CD4-positive, alpha-beta memory T cell (primary cell): ENCODE measurements around the gene HAL. TPM values are rescaled to one million over a fixed set of nuclear protein-coding genes. Genes with fewer than 3 reads are reported as not detected.

Source experiments
- CTCF ChIA-PET: fragments of 350-600 bp; sonication (Branson Sonifier 250); formaldehyde crosslinking; loops from one replicate; lab custom pipeline; 2021; ENCODE audit warnings: inconsistent platforms; ENCODE audit not compliant: partially characterized antibody; lab: Charles Lee
- POLR2A ChIA-PET: fragments of 350-600 bp; sonication (Branson Sonifier 250); formaldehyde crosslinking; loops from one replicate; lab custom pipeline; 2021; ENCODE audit not compliant: partially characterized antibody; lab: Charles Lee
- DNase-seq, 5 donors: peaks; one replicate each; pipeline versions ENCODE4 v3.0.0 to v3.0.0-alpha.2; 2020 to 2022; ENCODE audit warnings: mixed read lengths in 1 of 5
- H3K27ac ChIP-seq: one replicate; pipeline ENCODE4 v1.7.0; 2013; ENCODE audit warnings: low read depth, low read length
- H3K27me3 ChIP-seq: 2 replicates; pipeline ENCODE4 v1.7.0; 2013; ENCODE audit warnings: mild to moderate bottlenecking, low read length, moderate library complexity; ENCODE audit not compliant: insufficient read depth
- H3K36me3 ChIP-seq: 2 replicates; pipeline ENCODE4 v1.7.0; 2013; ENCODE audit warnings: mild to moderate bottlenecking, low read length, moderate library complexity; ENCODE audit not compliant: insufficient read depth
- H3K4me1 ChIP-seq: 2 replicates; pipeline ENCODE4 v1.7.0; 2013; ENCODE audit warnings: mild to moderate bottlenecking, low read length, moderate library complexity; ENCODE audit not compliant: insufficient read depth
- H3K4me3 ChIP-seq, 2 donors: one replicate each; pipeline ENCODE4 v1.7.0; 2013; ENCODE audit warnings: low read length in 2 of 2, mild to moderate bottlenecking in 1 of 2
- H3K9me3 ChIP-seq, 2 donors: one replicate each; pipeline ENCODE4 v1.7.0; 2013; ENCODE audit warnings: low read length in 2 of 2, control low read depth in 1 of 2; ENCODE audit not compliant: control insufficient read depth in 1 of 2
- H3K27ac Mint-ChIP-seq, 7 donors: one replicate each; pipeline ENCODE4 v1.8.0; 2020 to 2021; ENCODE audit warnings: mixed read lengths in 7 of 7, mild to moderate bottlenecking in 6 of 7, inconsistent platforms in 3 of 7, moderate library complexity in 3 of 7
- H3K27me3 Mint-ChIP-seq, 2 donors: one replicate each; pipeline ENCODE4 v1.8.0; 2020 to 2021; ENCODE audit warnings: mixed read lengths in 2 of 2
- H3K36me3 Mint-ChIP-seq, 2 donors: one replicate each; pipeline ENCODE4 v1.8.0; 2020 to 2021; ENCODE audit warnings: mixed read lengths in 2 of 2, inconsistent platforms in 1 of 2, mild to moderate bottlenecking in 1 of 2
- H3K4me1 Mint-ChIP-seq, 4 donors: one replicate each; pipeline ENCODE4 v1.8.0; 2020 to 2021; ENCODE audit warnings: mixed read lengths in 4 of 4, mild to moderate bottlenecking in 1 of 4
- H3K4me3 Mint-ChIP-seq, 8 donors: one replicate each; pipeline ENCODE4 v1.8.0; 2020 to 2021; ENCODE audit warnings: mixed read lengths in 8 of 8, mild to moderate bottlenecking in 7 of 8, moderate library complexity in 6 of 8, inconsistent platforms in 3 of 8
- H3K9me3 Mint-ChIP-seq, 8 donors: one replicate each; pipeline ENCODE4 v1.8.0; 2020 to 2021; ENCODE audit warnings: mixed read lengths in 8 of 8, mild to moderate bottlenecking in 5 of 8, inconsistent platforms in 3 of 8, moderate library complexity in 1 of 8
- intact Hi-C: fragments of 100-400 bp; cut with micrococcal nuclease; formaldehyde crosslinking; loops from one replicate; pipeline ENCODE4 v1.15.1; 2023
- polyA plus RNA-seq, 2 donors: library from polyadenylated mRNA; unstranded; fragments of 300-500 nt; fragmentation: Illumina TruSeq; gene quantifications; one replicate each; pipeline ENCODE4 v1.2.3, GENCODE V29; 2021
- total RNA-seq, 2 experiments: library from RNA; stranded (reverse); gene quantifications; one replicate each; pipeline ENCODE4 v1.2.3, GENCODE V29; 2021

The HAL gene
- total and polyA plus RNA-seq, 4 experiments from 2014 or later, result 1.7 to 2.0 TPM; not detected in 2

DNA sequence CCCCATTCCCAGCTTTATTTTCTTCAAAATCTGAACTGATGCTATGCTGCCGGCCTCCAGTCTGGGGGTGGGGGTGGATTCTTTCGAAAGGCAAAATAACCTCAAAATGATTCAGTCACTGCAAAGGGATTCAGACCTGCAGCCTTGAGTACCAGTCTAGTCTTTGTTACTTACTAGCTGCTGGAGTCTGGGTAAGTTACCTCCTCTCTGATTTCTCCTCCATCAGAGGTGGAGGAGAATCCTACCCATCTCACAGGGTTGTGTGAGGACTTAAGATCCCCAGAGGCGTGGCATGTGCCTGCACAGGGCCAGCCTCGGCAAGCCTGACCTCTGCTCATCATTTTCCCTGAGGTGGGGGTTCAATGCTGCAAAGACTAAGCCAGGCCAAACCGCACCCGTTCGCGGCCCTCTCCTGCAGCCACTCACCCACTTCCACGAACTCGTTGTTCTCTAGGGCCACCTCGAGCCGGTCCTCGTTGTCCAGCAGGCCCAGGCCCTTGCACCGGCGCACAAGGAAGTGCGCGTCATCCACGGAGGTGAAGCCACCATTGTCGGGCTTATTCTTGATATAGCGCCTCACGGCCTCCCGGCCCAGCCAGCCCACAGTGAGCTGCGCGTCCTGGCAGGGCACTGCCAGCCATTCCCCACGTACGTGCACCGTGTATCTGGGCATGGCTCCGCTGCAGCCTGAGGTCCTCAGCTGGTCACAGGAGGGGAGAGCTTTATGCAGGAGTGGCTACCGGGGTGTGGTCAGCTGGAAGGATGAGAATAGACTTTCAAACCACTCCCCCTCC, 709 bp downstream of the HAL start:
- Mint-ChIP-seq H3K9me3 (no peaks in the 10 kb centered on the region), H3K36me3 (peaks cover 5 to 7% of the 10 kb centered on the region in 2 donors), H3K27me3 (no peaks in the 10 kb centered on the region), H3K27ac (no peak overlapping the region), H3K4me3 (no peak overlapping the region), H3K4me1 (peaks cover 3 to 6% (median 5%) of the 10 kb centered on the region in 4 donors)
- CTCF ChIA-PET, result interaction anchor here (0.5 to 7.2 kb wide), 3 partner anchors 52 to 411 kb away, joined by 3 to 196 read pairs (median 6); partner anchors contain the start of genes AMDHD1 and CCDC38
- intact Hi-C loops, result loop anchor here (5.0 kb wide), 1 partner anchor 878 kb away; no protein-coding TSS in a partner anchor
- Histone ChIP-seq H3K27me3 (no peaks in the 10 kb centered on the region), H3K4me1 (no peaks in the 10 kb centered on the region), H3K27ac (no peak overlapping the region), H3K4me3 (no peak overlapping the region), H3K36me3 (no peaks in the 10 kb centered on the region), H3K9me3 (no peaks in the 10 kb centered on the region)
- POLR2A ChIA-PET, result no interaction called here
- DNase-seq, result no peak

- Histone ChIP-seq H3K36me3 (no peaks in the 10 kb centered on the region), H3K27ac (no peak overlapping the region), H3K27me3 (no peaks in the 10 kb centered on the region), H3K4me3 (no peak overlapping the region), H3K4me1 (no peaks in the 10 kb centered on the region), H3K9me3 (no peaks in the 10 kb centered on the region)
- Mint-ChIP-seq H3K36me3 (peaks cover 2 to 3% of the 10 kb centered on the region in 2 donors), H3K4me3 (no peak overlapping the region), H3K4me1 (peaks cover 3 to 6% (median 4%) of the 10 kb centered on the region in 4 donors), H3K27ac (no peak overlapping the region), H3K27me3 (no peaks in the 10 kb centered on the region), H3K9me3 (no peaks in the 10 kb centered on the region)
- POLR2A ChIA-PET, result no interaction called here
- CTCF ChIA-PET, result interaction anchor here (0.7 to 7.2 kb wide), 2 partner anchors 77 to 208 kb away, joined by 4 to 196 read pairs; no protein-coding TSS in a partner anchor
- intact Hi-C loops, result no loop called here
- DNase-seq, result no peak
These were observed 1.7 kb downstream of the HAL start for GRCh38 chr12:95994476-95994875.

DNA sequence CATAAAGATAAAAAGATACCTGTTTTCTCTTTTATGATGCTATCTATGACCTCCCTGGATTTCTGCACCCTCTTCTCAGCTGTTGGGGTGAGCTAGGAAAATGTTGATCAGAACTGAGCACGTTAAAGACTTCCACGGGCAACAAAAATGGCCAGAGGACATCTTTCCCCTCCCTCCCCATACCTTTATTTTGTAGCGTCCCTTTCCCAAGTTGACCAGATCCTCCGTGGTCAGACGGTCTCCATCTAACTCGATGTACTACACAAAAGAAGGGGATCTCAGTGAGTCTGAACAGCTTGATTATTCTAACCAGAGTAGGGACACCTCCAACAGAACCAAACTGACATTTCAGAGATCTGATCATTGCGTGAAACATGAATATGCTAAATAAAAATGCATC, 2.2 kb downstream of the HAL start:
- Histone ChIP-seq H3K9me3 (no peaks in the 10 kb centered on the region), H3K4me3 (no peak overlapping the region), H3K4me1 (no peaks in the 10 kb centered on the region), H3K27me3 (no peaks in the 10 kb centered on the region), H3K27ac (no peak overlapping the region), H3K36me3 (no peaks in the 10 kb centered on the region)
- H3K36me3 Mint-ChIP-seq, result peaks cover 2 to 4% of the 10 kb centered on the region in 2 donors
- ChIA-PET POLR2A (no interaction called here), CTCF (interaction anchor here (1.1 to 7.2 kb wide), 3 partner anchors 33 to 77 kb away, joined by 3 to 196 read pairs (median 4); no protein-coding TSS in a partner anchor)
- no peaks in the 10 kb centered on the region for H3K27me3 Mint-ChIP-seq
- intact Hi-C loops, result no loop called here
- H3K27ac Mint-ChIP-seq, result no peak overlapping the region
- no peaks in the 10 kb centered on the region for H3K9me3 Mint-ChIP-seq
- no peak for DNase-seq
- H3K4me3 Mint-ChIP-seq, result no peak overlapping the region
- peaks cover 3 to 6% (median 4%) of the 10 kb centered on the region in 4 donors for H3K4me1 Mint-ChIP-seq

GRCh38 chr12:95990136-95990535, 6.0 kb downstream of the HAL start:
- Mint-ChIP-seq H3K27ac (no peak overlapping the region), H3K4me1 (no peaks in the 10 kb centered on the region), H3K4me3 (no peak overlapping the region), H3K9me3 (no peaks in the 10 kb centered on the region), H3K36me3 (peaks cover 0 to 7% of the 10 kb centered on the region in 2 donors), H3K27me3 (no peaks in the 10 kb centered on the region)
- intact Hi-C loops, result no loop called here
- Histone ChIP-seq H3K27ac (no peak overlapping the region), H3K27me3 (no peaks in the 10 kb centered on the region), H3K36me3 (no peaks in the 10 kb centered on the region), H3K4me3 (no peak overlapping the region), H3K9me3 (no peaks in the 10 kb centered on the region), H3K4me1 (no peaks in the 10 kb centered on the region)
- no peak for DNase-seq
- ChIA-PET POLR2A (no interaction called here), CTCF (interaction anchor here (1.3 to 3.0 kb wide), 2 partner anchors 9 to 73 kb away, joined by 3 to 27 read pairs; no protein-coding TSS in a partner anchor)

GRCh38 chr12:95989504-95990123, 6.5 kb downstream of the HAL start:
- no peaks in the 10 kb centered on the region for H3K9me3 Mint-ChIP-seq
- no peaks in the 10 kb centered on the region for H3K4me1 Mint-ChIP-seq
- H3K27me3 ChIP-seq, result no peaks in the 10 kb centered on the region
- H3K36me3 Mint-ChIP-seq, result peaks cover 0 to 7% of the 10 kb centered on the region in 2 donors
- H3K27ac Mint-ChIP-seq, result no peak overlapping the region
- no peaks in the 10 kb centered on the region for H3K36me3 ChIP-seq
- H3K4me1 ChIP-seq, result no peaks in the 10 kb centered on the region
- ChIA-PET POLR2A (no interaction called here), CTCF (interaction anchor here (1.4 to 3.0 kb wide), 2 partner anchors 10 to 71 kb away, joined by 4 to 27 read pairs; no protein-coding TSS in a partner anchor)
- no peak for DNase-seq
- H3K27me3 Mint-ChIP-seq, result no peaks in the 10 kb centered on the region
- no peak overlapping the region for H3K27ac ChIP-seq
- intact Hi-C loops, result no loop called here
- no peaks in the 10 kb centered on the region for H3K9me3 ChIP-seq
- no peak overlapping the region for H3K4me3 Mint-ChIP-seq
- H3K4me3 ChIP-seq, result no peak overlapping the region

- H3K36me3 ChIP-seq, result no peaks in the 10 kb centered on the region
- no peaks in the 10 kb centered on the region for H3K27me3 ChIP-seq
- POLR2A ChIA-PET, result no interaction called here
These were observed 7.5 kb downstream of the HAL start for GRCh38 chr12:95988506-95989275.

More at GRCh38 chr12:95988506-95989275, 7.5 kb downstream of the HAL start:
- Mint-ChIP-seq H3K4me1 (no peaks in the 10 kb centered on the region), H3K9me3 (no peaks in the 10 kb centered on the region), H3K36me3 (peaks cover 0 to 7% of the 10 kb centered on the region in 2 donors), H3K27ac (no peak overlapping the region), H3K4me3 (no peak overlapping the region), H3K27me3 (no peaks in the 10 kb centered on the region)
- no peaks in the 10 kb centered on the region for H3K4me1 ChIP-seq
- CTCF ChIA-PET, result interaction anchor here (1.4 to 3.0 kb wide), 2 partner anchors 11 to 70 kb away, joined by 4 to 27 read pairs; no protein-coding TSS in a partner anchor
- H3K9me3 ChIP-seq, result no peaks in the 10 kb centered on the region
- intact Hi-C loops, result no loop called here
- no peak overlapping the region for H3K27ac ChIP-seq
- no peak overlapping the region for H3K4me3 ChIP-seq
- DNase-seq, result no peak
